Measurements from ENCODE around the gene UBE2J2. TPM values are rescaled to one million over a fixed set of nuclear protein-coding genes. Genes with fewer than 3 reads are reported as not detected.

The UBE2J2 gene
- total RNA-seq, 1 donor from 2014 or later = 28.7 TPM

DNA sequence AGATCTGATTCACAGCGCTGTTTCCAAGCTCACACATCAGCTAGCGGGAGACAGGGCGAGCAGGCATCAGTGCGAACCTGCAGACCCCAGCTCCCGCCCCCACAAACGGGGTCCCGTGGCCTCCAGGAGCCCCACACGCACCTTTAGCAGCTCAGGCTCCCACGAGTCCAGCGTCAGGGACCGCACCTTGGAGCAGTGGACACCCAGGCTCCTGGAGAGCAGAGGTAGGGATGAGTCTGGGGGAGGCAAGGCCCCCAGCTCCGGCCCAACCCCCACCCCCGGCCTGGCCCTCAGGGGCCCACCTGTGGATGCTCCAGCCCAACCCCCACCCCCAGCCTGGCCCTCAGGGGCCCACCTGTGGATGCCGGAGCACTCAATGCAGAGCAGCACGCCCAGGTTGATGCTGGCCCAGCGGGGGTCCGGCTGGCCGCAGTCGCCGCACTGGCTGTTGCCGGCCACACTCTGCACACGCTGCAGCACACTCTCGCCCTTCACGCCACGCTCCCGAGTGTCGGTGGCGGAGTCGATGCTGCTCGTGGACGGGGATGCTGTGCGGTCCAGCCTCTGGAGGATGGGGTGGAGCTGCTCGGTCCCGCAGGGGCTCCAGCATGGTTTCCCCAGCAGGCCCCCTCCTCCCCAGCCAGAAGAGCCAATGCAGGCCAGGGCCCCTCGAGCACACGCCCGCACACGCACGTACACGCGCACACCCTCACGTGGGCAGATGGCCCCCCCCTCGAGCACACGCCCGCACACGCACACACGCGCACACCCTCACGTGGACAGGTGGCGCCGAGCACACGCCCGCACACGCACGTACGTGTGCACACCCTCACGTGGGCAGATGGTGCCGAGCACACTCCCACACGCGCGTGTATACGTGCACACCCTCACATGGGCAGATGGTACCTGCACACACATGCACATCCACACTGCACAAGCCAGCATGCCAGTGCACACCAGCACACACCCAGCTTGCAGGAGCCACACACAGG lies 22.7 kb upstream of the UBE2J2 start:
- peaks cover under 1 to 7% (median 4%) of the 10 kb centered on the region in 3 donors for H3K4me1 ChIP-seq (ENCODE audit: control insufficient read depth in 3 of 3, insufficient read depth in 3 of 3, low read length in 3 of 3)
- no peak overlapping the region for H3K4me3 ChIP-seq (ENCODE audit: low read length in 3 of 3)
- H3K36me3 ChIP-seq (ENCODE audit: control insufficient read depth in 3 of 3, insufficient read depth in 3 of 3, low read length in 3 of 3) = peaks cover 8 to 18% (median 8%) of the 10 kb centered on the region in 3 donors
- H3K27me3 ChIP-seq (ENCODE audit: control insufficient read depth in 3 of 3, insufficient read depth in 3 of 3, low read length in 3 of 3) = no peaks in the 10 kb centered on the region
- H3K9me3 ChIP-seq (ENCODE audit: control insufficient read depth in 3 of 3, low read length in 3 of 3) = no peaks in the 10 kb centered on the region
- H3K27ac ChIP-seq (ENCODE audit: low read depth, low read length) = no peak overlapping the region
- H3K9ac ChIP-seq (ENCODE audit: low read depth in 1 of 3, low read length in 3 of 3) = no peak overlapping the region

DNA sequence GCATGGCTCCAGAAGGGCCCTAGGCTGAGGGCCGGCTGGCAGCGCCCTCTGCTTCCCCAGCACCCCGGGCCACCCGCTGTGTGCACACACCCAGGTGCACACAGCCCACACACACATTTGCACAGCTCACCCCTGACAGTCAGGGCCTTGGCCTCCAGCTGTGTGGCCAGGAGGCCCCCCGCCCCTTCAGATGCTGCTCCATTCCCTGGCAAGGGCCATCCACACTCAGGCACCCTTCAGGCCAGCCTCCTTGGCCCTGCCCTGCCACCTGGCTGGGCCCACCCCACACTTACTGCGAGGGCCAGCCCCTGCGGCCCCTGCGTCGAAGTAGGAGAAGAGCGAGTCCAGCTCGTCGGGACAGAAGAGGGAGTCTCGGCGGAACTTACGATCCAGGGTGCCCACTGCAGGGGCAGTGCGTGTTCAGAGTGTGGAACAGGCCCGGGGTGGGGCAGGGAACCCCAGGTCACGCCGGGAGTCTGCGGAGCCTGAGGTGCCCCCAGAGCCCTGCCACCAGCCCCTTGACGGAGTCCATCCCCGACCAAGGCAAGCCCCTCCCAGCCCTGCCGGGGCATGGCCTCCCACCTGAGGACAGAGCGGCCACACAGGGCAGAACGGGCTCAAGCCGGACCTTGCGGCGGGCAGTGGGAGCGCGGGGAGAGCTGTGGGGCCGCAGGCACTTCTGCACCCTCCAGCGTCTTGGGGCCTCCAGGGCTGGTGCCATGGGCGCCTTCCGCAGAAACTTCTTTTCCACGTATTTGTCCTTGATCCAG lies 21.7 kb upstream of the UBE2J2 start:
- Histone ChIP-seq H3K9me3 (ENCODE audit: control insufficient read depth in 3 of 3, low read length in 3 of 3) (no peaks in the 10 kb centered on the region), H3K27me3 (ENCODE audit: control insufficient read depth in 3 of 3, insufficient read depth in 3 of 3, low read length in 3 of 3) (peaks cover 0 to 3% (median 0%) of the 10 kb centered on the region in 3 donors), H3K4me3 (ENCODE audit: low read length in 3 of 3) (no peak overlapping the region), H3K27ac (ENCODE audit: low read depth, low read length) (no peak overlapping the region), H3K4me1 (ENCODE audit: control insufficient read depth in 3 of 3, insufficient read depth in 3 of 3, low read length in 3 of 3) (peaks cover 4 to 11% (median 6%) of the 10 kb centered on the region in 3 donors), H3K36me3 (ENCODE audit: control insufficient read depth in 3 of 3, insufficient read depth in 3 of 3, low read length in 3 of 3) (peaks cover 8 to 18% (median 8%) of the 10 kb centered on the region in 3 donors), H3K9ac (ENCODE audit: low read depth in 1 of 3, low read length in 3 of 3) (no peak overlapping the region)

DNA sequence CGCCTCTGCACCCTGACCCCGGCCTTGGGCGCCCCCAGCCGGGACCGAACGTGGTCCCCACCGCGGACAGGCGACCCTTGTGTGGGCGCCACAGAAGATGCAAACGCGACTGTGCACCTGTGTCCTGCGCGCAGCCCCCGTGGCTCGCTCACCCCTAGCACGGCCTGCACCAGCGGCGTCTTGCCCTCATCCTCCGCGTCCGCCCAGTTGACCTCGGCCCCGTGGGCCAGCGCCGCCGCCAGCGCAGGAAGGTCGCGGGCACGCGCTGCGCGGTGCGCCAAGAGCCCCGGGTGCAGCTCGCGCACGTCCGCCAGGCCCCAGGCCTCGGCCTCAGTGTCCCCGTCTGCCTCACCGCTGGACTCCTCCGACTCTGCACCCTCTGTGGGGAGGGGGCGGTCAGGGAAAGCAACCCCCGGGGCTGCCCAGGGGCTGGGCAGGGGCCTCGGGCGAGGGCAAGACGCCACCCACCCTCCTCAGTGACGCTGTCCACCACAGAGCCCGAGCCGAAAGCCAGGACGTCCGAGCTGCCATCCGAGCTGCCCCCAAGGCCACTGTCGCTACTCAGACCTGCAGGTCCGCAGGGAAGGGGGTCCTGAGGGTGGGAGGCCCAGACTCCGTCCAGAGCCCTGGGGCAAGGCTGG lies 20.7 kb upstream of the UBE2J2 start:
- H3K9me3 ChIP-seq (ENCODE audit: control insufficient read depth in 3 of 3, low read length in 3 of 3) = no peaks in the 10 kb centered on the region
- no peak overlapping the region for H3K4me3 ChIP-seq (ENCODE audit: low read length in 3 of 3)
- H3K9ac ChIP-seq (ENCODE audit: low read depth in 1 of 3, low read length in 3 of 3) = no peak overlapping the region
- peaks cover 8 to 18% (median 8%) of the 10 kb centered on the region in 3 donors for H3K36me3 ChIP-seq (ENCODE audit: control insufficient read depth in 3 of 3, insufficient read depth in 3 of 3, low read length in 3 of 3)
- H3K4me1 ChIP-seq (ENCODE audit: control insufficient read depth in 3 of 3, insufficient read depth in 3 of 3, low read length in 3 of 3) = peaks cover 4 to 11% (median 6%) of the 10 kb centered on the region in 3 donors
- peaks cover 0 to 4% (median 0%) of the 10 kb centered on the region in 3 donors for H3K27me3 ChIP-seq (ENCODE audit: control insufficient read depth in 3 of 3, insufficient read depth in 3 of 3, low read length in 3 of 3)
- H3K27ac ChIP-seq (ENCODE audit: low read depth, low read length) = no peak overlapping the region

DNA sequence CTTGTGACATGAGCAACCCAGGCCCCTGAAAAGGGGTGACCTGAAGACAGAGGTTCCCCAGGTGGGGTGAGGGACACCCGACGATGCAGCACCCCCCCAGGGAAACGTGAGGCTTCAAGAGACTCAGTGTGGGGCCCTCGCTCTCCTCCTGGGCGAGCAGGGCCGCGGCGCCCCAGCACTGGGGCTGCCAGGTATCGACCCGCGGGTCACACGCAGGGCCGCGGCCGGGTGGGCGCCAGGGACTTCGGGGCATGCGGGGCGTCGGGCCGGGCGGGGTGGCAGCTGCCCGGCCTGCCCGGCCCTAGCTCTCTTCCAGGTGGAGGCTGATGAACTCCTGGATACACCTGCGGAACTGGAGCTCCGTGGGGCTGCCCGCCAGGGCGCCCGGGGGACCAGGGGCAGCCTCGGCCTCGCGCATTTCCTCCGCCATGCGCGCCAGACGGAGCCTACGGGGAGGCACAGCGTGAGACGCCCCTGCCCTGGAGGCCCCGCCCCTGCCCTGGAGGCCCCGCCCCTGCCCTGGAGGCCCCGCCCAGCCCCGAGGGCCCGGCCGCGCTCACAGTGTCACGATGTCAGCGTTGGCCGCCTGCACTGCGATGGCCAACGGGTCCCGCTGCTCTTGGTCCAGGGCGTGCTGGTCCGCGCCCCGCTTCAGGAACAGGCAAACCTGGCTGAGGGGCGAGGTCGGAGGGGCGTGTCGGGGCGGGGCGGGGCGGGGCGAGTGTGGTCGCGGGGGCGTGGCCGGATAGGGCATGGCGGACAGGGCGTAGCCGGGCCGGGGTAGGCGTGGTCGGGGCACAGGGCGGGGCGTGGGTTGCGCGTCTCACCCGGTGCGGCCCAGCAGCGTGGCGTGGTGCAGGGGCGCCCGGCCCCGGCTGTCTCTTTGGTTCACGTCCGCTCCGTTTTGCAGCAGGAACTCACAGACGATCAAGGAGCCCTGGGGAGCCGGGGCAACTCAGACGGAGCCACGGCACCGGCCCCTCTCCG lies 19.9 kb upstream of the UBE2J2 start:
- Histone ChIP-seq H3K9me3 (ENCODE audit: control insufficient read depth in 3 of 3, low read length in 3 of 3) (no peaks in the 10 kb centered on the region), H3K4me3 (ENCODE audit: low read length in 3 of 3) (no peak overlapping the region), H3K27ac (ENCODE audit: low read depth, low read length) (no peak overlapping the region), H3K9ac (ENCODE audit: low read depth in 1 of 3, low read length in 3 of 3) (no peak overlapping the region), H3K36me3 (ENCODE audit: control insufficient read depth in 3 of 3, insufficient read depth in 3 of 3, low read length in 3 of 3) (peaks cover 8 to 18% (median 8%) of the 10 kb centered on the region in 3 donors), H3K4me1 (ENCODE audit: control insufficient read depth in 3 of 3, insufficient read depth in 3 of 3, low read length in 3 of 3) (peaks cover 4 to 11% (median 6%) of the 10 kb centered on the region in 3 donors), H3K27me3 (ENCODE audit: control insufficient read depth in 3 of 3, insufficient read depth in 3 of 3, low read length in 3 of 3) (peaks cover 0 to 4% (median 0%) of the 10 kb centered on the region in 3 donors)

DNA sequence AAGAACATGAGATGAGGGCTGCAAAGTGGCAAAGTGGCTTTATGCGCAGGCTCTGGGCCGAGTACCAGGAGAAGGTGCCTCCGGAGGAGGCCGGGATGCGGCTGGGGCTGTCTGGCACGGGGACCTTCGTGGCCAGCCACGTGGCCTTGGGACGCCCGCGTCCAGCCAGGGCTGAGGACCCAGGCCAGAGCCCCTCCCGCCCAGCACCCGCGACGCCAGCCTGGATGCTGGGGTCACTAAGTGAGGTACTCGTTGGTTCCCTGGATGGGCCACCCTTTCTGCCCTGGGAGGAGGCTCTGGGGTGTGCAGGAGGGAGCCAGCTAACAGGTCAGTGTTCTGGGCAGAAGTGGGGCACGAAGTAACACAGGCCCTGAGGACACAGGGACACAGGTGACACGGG lies 19.2 kb upstream of the UBE2J2 start:
- no peak overlapping the region for H3K4me3 ChIP-seq (ENCODE audit: low read length in 3 of 3)
- no peak overlapping the region for H3K27ac ChIP-seq (ENCODE audit: low read depth, low read length)
- no peak overlapping the region for H3K9ac ChIP-seq (ENCODE audit: low read depth in 1 of 3, low read length in 3 of 3)
- H3K9me3 ChIP-seq (ENCODE audit: control insufficient read depth in 3 of 3, low read length in 3 of 3) = no peaks in the 10 kb centered on the region
- peaks cover 4 to 11% (median 6%) of the 10 kb centered on the region in 3 donors for H3K4me1 ChIP-seq (ENCODE audit: control insufficient read depth in 3 of 3, insufficient read depth in 3 of 3, low read length in 3 of 3)
- H3K27me3 ChIP-seq (ENCODE audit: control insufficient read depth in 3 of 3, insufficient read depth in 3 of 3, low read length in 3 of 3) = peaks cover 0 to 4% (median 0%) of the 10 kb centered on the region in 3 donors
- peaks cover 8 to 17% (median 8%) of the 10 kb centered on the region in 3 donors for H3K36me3 ChIP-seq (ENCODE audit: control insufficient read depth in 3 of 3, insufficient read depth in 3 of 3, low read length in 3 of 3)

DNA sequence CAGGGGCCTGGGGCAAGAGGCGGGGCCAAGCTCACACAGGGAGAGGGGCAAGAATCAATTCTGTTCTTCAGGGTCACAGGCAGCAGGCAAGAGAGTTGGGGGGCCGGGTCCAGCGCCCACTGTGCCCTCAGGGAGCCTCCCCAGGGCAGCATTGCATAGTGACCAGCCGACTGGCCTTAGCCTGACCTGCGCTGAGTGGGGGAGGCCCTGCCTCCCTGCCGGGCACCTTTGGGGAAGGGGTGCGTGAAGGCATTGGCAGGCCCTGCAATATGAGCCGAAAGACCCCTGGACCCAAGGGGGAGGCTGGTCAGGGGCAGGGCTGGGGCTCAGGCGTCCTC lies 18.8 kb upstream of the UBE2J2 start:
- Histone ChIP-seq H3K4me1 (ENCODE audit: control insufficient read depth in 3 of 3, insufficient read depth in 3 of 3, low read length in 3 of 3) (peaks cover 4 to 11% (median 6%) of the 10 kb centered on the region in 3 donors), H3K4me3 (ENCODE audit: low read length in 3 of 3) (no peak overlapping the region), H3K9me3 (ENCODE audit: control insufficient read depth in 3 of 3, low read length in 3 of 3) (no peaks in the 10 kb centered on the region), H3K9ac (ENCODE audit: low read depth in 1 of 3, low read length in 3 of 3) (no peak overlapping the region), H3K27me3 (ENCODE audit: control insufficient read depth in 3 of 3, insufficient read depth in 3 of 3, low read length in 3 of 3) (peaks cover 4 to 8% (median 4%) of the 10 kb centered on the region in 3 donors), H3K36me3 (ENCODE audit: control insufficient read depth in 3 of 3, insufficient read depth in 3 of 3, low read length in 3 of 3) (peaks cover 5 to 14% (median 8%) of the 10 kb centered on the region in 3 donors), H3K27ac (ENCODE audit: low read depth, low read length) (no peak overlapping the region)

DNA sequence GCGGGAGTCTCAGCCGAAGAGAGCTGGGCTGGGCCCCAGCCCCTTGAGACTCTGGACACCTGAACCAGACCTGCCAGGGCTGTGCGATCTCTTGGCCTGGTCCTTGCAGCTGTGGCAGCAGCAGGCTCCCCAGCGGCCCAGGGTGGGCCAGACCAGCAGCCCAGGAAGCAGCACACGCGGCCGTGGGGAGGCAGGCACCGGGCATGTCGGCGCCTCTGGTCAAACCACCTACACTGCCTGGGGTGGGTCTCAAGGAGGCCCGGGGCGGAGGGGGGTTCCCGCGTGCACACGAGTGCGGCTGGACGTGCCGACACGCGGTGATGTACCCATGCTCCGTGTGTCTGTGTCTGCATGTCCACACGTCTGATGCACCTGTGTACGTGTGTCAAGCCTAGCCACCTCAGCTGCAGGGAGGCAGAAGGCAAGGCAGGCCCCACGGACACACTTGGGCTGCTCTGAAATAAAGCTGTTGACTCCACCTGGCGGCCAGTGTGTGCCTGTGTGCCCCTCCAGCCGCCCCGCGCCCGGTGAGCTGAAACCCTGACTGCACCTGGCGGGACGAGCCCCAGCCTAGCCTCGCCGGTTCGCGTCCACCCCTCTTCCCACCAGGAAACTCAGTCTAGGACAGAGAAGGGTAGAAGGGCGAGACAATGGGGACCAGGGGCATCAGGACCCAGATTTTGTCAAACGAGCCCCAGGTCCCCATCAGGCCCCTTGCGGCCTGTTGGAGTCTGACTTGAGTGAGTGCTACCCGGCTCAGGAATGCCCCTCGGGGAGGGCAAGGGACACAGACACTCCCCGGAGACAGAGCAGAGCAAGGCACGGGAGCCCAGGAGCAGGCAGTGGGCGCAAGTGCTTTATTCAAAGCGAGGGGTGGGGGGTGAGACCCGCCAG lies 18.1 kb upstream of the UBE2J2 start:
- H3K9ac ChIP-seq (ENCODE audit: low read depth in 1 of 3, low read length in 3 of 3) = no peak overlapping the region
- peaks cover 4 to 11% (median 6%) of the 10 kb centered on the region in 3 donors for H3K4me1 ChIP-seq (ENCODE audit: control insufficient read depth in 3 of 3, insufficient read depth in 3 of 3, low read length in 3 of 3)
- no peak overlapping the region for H3K27ac ChIP-seq (ENCODE audit: low read depth, low read length)
- H3K27me3 ChIP-seq (ENCODE audit: control insufficient read depth in 3 of 3, insufficient read depth in 3 of 3, low read length in 3 of 3) = peaks cover 10 to 14% (median 10%) of the 10 kb centered on the region in 3 donors
- no peaks in the 10 kb centered on the region for H3K9me3 ChIP-seq (ENCODE audit: control insufficient read depth in 3 of 3, low read length in 3 of 3)
- peaks cover 4 to 12% (median 6%) of the 10 kb centered on the region in 3 donors for H3K36me3 ChIP-seq (ENCODE audit: control insufficient read depth in 3 of 3, insufficient read depth in 3 of 3, low read length in 3 of 3)
- no peak overlapping the region for H3K4me3 ChIP-seq (ENCODE audit: low read length in 3 of 3)

DNA sequence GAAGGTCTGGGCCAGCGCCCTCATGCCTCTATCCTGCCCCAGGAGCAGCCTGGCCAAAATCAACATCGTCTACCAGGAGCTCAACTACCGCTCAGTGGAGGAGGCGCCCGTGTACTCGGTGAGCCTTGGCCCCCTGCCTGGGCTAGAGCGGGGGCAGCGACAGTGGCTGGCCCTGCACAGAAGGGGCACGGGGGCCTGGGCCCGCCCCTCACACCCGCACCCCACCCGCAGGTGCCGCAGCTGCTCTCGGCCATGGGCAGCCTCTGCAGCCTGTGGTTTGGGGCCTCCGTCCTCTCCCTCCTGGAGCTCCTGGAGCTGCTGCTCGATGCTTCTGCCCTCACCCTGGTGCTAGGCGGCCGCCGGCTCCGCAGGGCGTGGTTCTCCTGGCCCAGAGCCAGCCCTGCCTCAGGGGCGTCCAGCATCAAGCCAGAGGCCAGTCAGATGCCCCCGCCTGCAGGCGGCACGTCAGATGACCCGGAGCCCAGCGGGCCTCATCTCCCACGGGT lies 17.4 kb upstream of the UBE2J2 start:
- Histone ChIP-seq H3K9me3 (ENCODE audit: control insufficient read depth in 3 of 3, low read length in 3 of 3) (no peaks in the 10 kb centered on the region), H3K9ac (ENCODE audit: low read depth in 1 of 3, low read length in 3 of 3) (peak overlapping the region in 1 of 3 donors; percentile 57), H3K36me3 (ENCODE audit: control insufficient read depth in 3 of 3, insufficient read depth in 3 of 3, low read length in 3 of 3) (peaks cover 2 to 7% (median 2%) of the 10 kb centered on the region in 3 donors), H3K4me1 (ENCODE audit: control insufficient read depth in 3 of 3, insufficient read depth in 3 of 3, low read length in 3 of 3) (peaks cover 4 to 11% (median 6%) of the 10 kb centered on the region in 3 donors), H3K4me3 (ENCODE audit: low read length in 3 of 3) (no peak overlapping the region), H3K27ac (ENCODE audit: low read depth, low read length) (no peak overlapping the region), H3K27me3 (ENCODE audit: control insufficient read depth in 3 of 3, insufficient read depth in 3 of 3, low read length in 3 of 3) (peaks cover 17 to 21% (median 17%) of the 10 kb centered on the region in 3 donors)
